ENCODE measurements around the gene IL10RA. TPM values are rescaled to one million over a fixed set of nuclear protein-coding genes. Genes with fewer than 3 reads are reported as not detected.

Gene IL10RA
- total and polyA plus RNA-seq, 2 of the 4 experiments (the other 2 are of a cell fraction): 0.12 TPM; not detected in 1

DNA sequence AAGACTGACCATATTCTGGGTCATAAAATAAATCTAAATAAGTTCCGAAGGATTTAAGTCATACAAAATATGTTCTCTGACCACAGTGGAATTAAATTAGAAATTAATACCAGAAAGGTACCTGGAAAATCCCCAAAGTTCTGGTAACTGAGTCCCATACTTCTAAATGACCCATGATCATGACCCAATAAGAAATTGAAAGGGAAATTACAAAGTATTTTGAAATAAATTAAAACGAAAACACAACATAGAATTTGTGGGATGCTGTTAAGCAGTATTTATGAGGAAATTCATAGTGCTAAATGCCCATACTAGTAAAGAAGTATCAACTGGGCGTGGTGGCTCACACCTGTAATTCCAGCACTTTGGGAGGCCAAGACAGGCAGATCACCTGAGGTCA, 23.4 kb upstream of the IL10RA start:
- no peak overlapping the region for H3K9ac ChIP-seq (ENCODE audit: low read depth, low read length)
- ATAC-seq (ENCODE audit: low read depth) (no peak), DNase-seq (no peak)
- no CpG with 5 or more reads among the region's 3 CpGs for WGBS, 2 experiments (ENCODE audit: extremely low coverage in 2 of 2, insufficient read length in 1 of 2)
- H2BK5ac ChIP-seq (ENCODE audit: low read depth, low read length, poor library complexity, severe bottlenecking): no peak overlapping the region
- H2AFZ ChIP-seq (replicated peaks; ENCODE audit: low read length, poor library complexity): no peak overlapping the region
- intact Hi-C loops (cut with micrococcal nuclease) (no loop called here), dilution Hi-C loops (cut with HindIII; ENCODE audit: low sequenced_read_pairs, unreplicated experiment) (no loop called here), in situ Hi-C loops (cut with MboI; ENCODE audit: low sequenced_read_pairs) (no loop called here)
- CTCF ChIA-PET: no interaction called here
- H2AK5ac ChIP-seq (ENCODE audit: low read depth, low read length): no peak overlapping the region
- H3K79me1 ChIP-seq (ENCODE audit: low read depth in 1 of 2, low read length in 2 of 2): no peaks in the 10 kb centered on the region
- H3K23ac ChIP-seq (ENCODE audit: low read depth, low read length): no peak overlapping the region
- no peak overlapping the region for H3K4me3 ChIP-seq (ENCODE audit: insufficient read depth, low read depth, low read length)
- no peak overlapping the region for H3K18ac ChIP-seq (ENCODE audit: low read depth, low read length)
- H3K4me1 ChIP-seq (ENCODE audit: control insufficient read depth, insufficient read depth, low read length): no peaks in the 10 kb centered on the region
- no peak overlapping the region for H3K27ac ChIP-seq (ENCODE audit: insufficient read depth, low read length)
- no peaks in the 10 kb centered on the region; the same call in 1 of the 2 replicates for H3K27me3 ChIP-seq (ENCODE audit: control insufficient read depth, insufficient read depth, low read length)
- no peak overlapping the region for H3K14ac ChIP-seq (replicated peaks; ENCODE audit: low read depth, low read length)
- no peak overlapping the region for H2AK9ac ChIP-seq (replicated peaks; ENCODE audit: low read depth, low read length, poor library complexity)
- H4K20me1 ChIP-seq (ENCODE audit: insufficient read depth, low read length): no peaks in the 10 kb centered on the region
- POLR2A ChIA-PET (ENCODE audit: unreplicated experiment): no interaction called here
- H4K91ac ChIP-seq (ENCODE audit: insufficient read depth, low read depth, low read length): no peak overlapping the region
- H3K36me3 ChIP-seq (ENCODE audit: control insufficient read depth, insufficient read depth, low read length): no peaks in the 10 kb centered on the region
- no peak overlapping the region for H3K56ac ChIP-seq (ENCODE audit: extremely low read depth, insufficient read depth, low read length)
- TF ChIP-seq SMC3 (IDR thresholded peaks at IDR 0.05; ENCODE audit: low read depth, low read length): no peak
- TF ChIP-seq CHD1 (IDR thresholded peaks at IDR 0.05; ENCODE audit: low read depth, low read length): no peak
- TF ChIP-seq, protein P1, sequence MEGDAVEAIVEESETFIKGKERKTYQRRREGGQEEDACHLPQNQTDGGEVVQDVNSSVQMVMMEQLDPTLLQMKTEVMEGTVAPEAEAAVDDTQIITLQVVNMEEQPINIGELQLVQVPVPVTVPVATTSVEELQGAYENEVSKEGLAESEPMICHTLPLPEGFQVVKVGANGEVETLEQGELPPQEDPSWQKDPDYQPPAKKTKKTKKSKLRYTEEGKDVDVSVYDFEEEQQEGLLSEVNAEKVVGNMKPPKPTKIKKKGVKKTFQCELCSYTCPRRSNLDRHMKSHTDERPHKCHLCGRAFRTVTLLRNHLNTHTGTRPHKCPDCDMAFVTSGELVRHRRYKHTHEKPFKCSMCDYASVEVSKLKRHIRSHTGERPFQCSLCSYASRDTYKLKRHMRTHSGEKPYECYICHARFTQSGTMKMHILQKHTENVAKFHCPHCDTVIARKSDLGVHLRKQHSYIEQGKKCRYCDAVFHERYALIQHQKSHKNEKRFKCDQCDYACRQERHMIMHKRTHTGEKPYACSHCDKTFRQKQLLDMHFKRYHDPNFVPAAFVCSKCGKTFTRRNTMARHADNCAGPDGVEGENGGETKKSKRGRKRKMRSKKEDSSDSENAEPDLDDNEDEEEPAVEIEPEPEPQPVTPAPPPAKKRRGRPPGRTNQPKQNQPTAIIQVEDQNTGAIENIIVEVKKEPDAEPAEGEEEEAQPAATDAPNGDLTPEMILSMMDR (conservative IDR thresholded peaks at IDR 0.05; ENCODE audit: low read depth, low read length): no peak
- TF ChIP-seq MAZ (IDR thresholded peaks at IDR 0.05; ENCODE audit: borderline replicate concordance, low read depth, low read length): no peak
- TF ChIP-seq BHLHE40 (IDR thresholded peaks at IDR 0.05; ENCODE audit: low read depth, low read length): no peak
- TF ChIP-seq RAD21 (IDR thresholded peaks at IDR 0.05; ENCODE audit: low read length): no peak
- TF ChIP-seq FOS (IDR thresholded peaks at IDR 0.05; ENCODE audit: low read depth, low read length): no peak
- no peak for TF ChIP-seq ELK1 (IDR thresholded peaks at IDR 0.05; ENCODE audit: borderline replicate concordance, low read depth, low read length)
- TF ChIP-seq NFE2L2 (IDR thresholded peaks at IDR 0.05; ENCODE audit: low read depth, low read length): no peak
- no peak for TF ChIP-seq POLR2A (IDR thresholded peaks at IDR 0.05; ENCODE audit: low read depth, low read length)
- TF ChIP-seq RFX5 (IDR thresholded peaks at IDR 0.05; ENCODE audit: low read depth, low read length): no peak
- no peak overlapping the region for H4K5ac ChIP-seq (ENCODE audit: low read depth, low read length)
- no peaks in the 10 kb centered on the region for H3K9me1 ChIP-seq (ENCODE audit: insufficient read depth, low read length)
- no peak overlapping the region for H4K8ac ChIP-seq (ENCODE audit: low read depth in 2 of 2, low read length in 2 of 2)
- BruUV-seq (replicated peaks): no TSS peak
- no peak overlapping the region for H3K4me2 ChIP-seq (ENCODE audit: low read depth, low read length)
- no peak overlapping the region for H2BK120ac ChIP-seq (ENCODE audit: low read depth, low read length)
- H3K4ac ChIP-seq (ENCODE audit: low read depth, low read length): no peak overlapping the region
- no peak overlapping the region for H2BK20ac ChIP-seq (ENCODE audit: low read depth, low read length)
- no peaks in the 10 kb centered on the region for H3K9me3 ChIP-seq (ENCODE audit: control insufficient read depth, insufficient read depth, low read length)
- no peak overlapping the region for H2BK15ac ChIP-seq (ENCODE audit: low read depth, low read length)
